GM19023 (cell line): ENCODE results near the gene TBC1D22A.

Experiments used
- ATAC-seq: cut with Tn5 transposase; IDR thresholded peaks from one replicate; pipeline ENCODE4 v1.9.1; 2021; ENCODE audit warnings: mild to moderate bottlenecking, moderate library complexity; ENCODE audit not compliant: unreplicated experiment

TBC1D22A gene

GRCh38 chr22:47036936-47037485 lies 274.6 kb downstream of the TBC1D22A start:
- no peak for ATAC-seq

- ATAC-seq = no peak
Observed at GRCh38 chr22:47038206-47038835, 275.9 kb downstream of the TBC1D22A start.

- no peak for ATAC-seq
Observed at GRCh38 chr22:47039356-47039755, 276.9 kb downstream of the TBC1D22A start.

GRCh38 chr22:47040486-47041270 lies 278.2 kb downstream of the TBC1D22A start:
- ATAC-seq = no peak

GRCh38 chr22:47041271-47042115 lies 279.0 kb downstream of the TBC1D22A start:
- ATAC-seq = no peak

GRCh38 chr22:47042116-47042825 lies 279.8 kb downstream of the TBC1D22A start:
- ATAC-seq = no peak

- ATAC-seq = no peak
Observed at GRCh38 chr22:47042861-47043496, 280.5 kb downstream of the TBC1D22A start.

GRCh38 chr22:47043835-47044721 lies 281.6 kb downstream of the TBC1D22A start:
- no peak for ATAC-seq

GRCh38 chr22:47044722-47045535 lies 282.5 kb downstream of the TBC1D22A start:
- ATAC-seq = no peak

- no peak for ATAC-seq
Observed at GRCh38 chr22:47045691-47046410, 283.4 kb downstream of the TBC1D22A start.

- ATAC-seq = no peak
Observed at GRCh38 chr22:47046411-47047065, 284.1 kb downstream of the TBC1D22A start.

- no peak for ATAC-seq
Observed at GRCh38 chr22:47047321-47048122, 285.1 kb downstream of the TBC1D22A start.

- no peak for ATAC-seq
Observed at GRCh38 chr22:47048123-47049077, 285.9 kb downstream of the TBC1D22A start.

- no peak for ATAC-seq
Observed at GRCh38 chr22:47049078-47049624, 286.7 kb downstream of the TBC1D22A start.
